NCI-H774 (cell line): Measurements from ENCODE around the gene TPP1.

Source experiments
- DNase-seq: peaks from one replicate; lab custom pipeline; 2025; lab: John Stamatoyannopoulos, UW

Gene TPP1

GRCh38 chr11:6646918-6647679 is 27.9 kb upstream of the TPP1 start:
- DNase-seq, result no peak

- DNase-seq, result no peak
Observed at GRCh38 chr11:6646576-6646917, 27.3 kb upstream of the TPP1 start.

GRCh38 chr11:6646071-6646470 is 26.8 kb upstream of the TPP1 start:
- no peak for DNase-seq

DNA sequence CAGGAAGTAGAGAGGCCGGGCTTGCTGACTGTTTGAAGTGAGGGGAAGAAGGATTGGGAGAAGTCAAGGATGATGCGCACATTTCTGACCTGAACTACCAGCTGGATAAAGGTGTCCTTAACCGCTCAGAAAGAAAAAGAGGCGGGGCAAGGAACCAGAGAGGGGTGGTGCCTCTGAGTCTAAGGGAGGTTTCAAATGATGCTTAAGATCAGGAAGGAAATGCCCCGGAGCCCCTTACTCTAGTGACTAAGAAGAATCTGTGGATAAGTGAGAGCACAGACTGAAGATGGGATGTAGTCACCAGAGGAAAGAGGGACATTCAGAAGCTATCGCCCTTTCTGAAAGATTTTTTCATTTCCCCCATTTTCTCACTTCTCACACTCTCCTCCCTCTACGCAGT is 23.7 kb upstream of the TPP1 start:
- DNase-seq, result no peak

DNA sequence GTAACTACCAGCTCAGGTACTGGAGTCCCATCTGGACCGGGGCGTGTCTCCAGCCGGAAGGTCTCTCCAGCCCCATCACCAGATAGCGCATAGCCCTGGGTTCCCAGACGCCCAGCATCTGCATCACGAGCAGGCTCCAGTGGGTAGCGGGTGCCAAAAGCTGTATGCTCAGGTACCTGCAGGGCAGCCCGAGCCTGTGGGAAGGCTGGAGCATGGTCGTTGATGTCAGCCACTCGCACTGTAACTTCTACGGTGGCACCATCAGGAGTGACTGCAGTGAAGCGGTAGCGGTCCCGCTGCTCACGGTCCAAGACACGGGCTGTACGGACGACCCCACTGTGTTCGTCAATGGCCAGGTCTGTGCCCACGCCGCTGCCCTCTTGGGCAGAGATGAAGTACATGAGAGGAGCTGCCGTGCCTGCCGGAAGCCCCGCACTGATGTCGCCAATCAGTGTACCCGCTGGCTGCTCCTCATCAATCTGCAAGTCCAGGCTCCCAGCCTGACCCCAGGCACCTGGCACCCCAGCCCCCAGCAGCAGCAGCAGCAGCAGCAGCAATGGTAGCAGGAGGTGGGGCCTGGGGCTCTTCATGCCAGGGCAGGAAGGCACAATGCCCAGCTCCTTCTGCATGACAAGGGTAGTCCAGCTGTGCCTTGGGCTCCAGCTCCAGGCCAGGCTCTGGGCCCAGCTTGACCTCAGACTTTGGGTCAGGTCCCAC is 21.9 kb upstream of the TPP1 start:
- DNase-seq, result no peak

- no peak for DNase-seq
Observed at GRCh38 chr11:6640036-6640984, 21.1 kb upstream of the TPP1 start.

- DNase-seq, result no peak
Observed at GRCh38 chr11:6638429-6638828, 19.2 kb upstream of the TPP1 start.

DNA sequence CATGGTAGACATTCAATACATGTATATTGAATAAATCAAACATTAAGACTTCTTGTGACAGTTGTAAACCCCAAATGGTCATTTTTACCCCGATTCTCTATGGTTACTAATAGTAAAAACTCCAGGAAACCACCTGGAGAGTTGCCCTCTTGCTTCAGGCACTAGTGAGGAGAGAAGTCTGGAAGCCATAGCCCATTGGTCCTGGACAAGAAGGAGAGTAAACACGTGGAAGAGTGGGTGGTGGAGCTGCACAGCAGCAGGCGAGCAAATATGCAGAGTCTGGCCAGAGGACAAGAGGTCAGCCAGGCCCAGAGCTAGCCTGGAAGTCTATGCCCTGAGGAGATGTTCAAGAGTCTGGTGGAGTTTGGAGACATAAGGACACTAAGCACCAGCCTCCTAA is 18.6 kb upstream of the TPP1 start:
- no peak for DNase-seq

- no peak for DNase-seq
Observed at GRCh38 chr11:6636480-6636879, 17.3 kb upstream of the TPP1 start.

DNA sequence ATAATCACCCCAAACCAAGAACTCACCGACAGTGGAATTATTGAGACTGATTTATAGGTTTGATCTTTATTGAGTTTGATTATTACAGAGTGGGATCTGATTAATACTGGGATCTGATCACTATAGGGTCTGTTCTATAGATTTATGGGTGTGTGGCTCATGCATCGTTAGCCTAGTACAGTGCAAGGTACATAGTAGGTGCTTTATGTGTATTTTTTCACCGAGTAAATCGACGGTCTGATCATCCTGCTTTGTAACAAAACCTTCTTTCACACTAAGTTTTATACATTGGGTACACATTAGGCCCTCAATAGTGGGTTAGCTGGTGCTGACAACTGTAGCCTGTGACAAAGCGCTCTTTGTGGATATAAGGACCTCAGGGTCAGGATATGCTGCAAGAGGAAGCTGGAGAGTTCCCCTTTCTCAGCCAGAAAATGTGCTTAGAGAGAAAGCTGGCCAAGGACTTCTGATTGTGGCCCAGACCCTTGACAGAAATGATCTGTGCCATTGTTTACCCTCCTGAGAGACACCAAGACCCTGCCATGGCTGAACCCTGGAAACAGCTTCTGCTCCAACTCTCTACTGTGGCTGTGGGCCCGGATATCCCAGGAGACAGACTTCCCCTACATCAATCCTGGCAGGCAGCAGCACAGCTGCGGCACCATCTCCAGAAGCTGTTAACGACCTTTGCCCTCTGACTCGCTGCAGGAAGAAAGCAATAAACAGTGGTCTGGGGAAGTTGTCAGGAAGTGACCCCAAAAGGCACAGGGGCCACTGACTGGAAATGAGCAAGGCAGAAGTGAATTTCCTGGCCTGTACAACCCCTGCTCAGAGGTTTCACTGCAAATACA is 16.1 kb upstream of the TPP1 start:
- no peak for DNase-seq

DNA sequence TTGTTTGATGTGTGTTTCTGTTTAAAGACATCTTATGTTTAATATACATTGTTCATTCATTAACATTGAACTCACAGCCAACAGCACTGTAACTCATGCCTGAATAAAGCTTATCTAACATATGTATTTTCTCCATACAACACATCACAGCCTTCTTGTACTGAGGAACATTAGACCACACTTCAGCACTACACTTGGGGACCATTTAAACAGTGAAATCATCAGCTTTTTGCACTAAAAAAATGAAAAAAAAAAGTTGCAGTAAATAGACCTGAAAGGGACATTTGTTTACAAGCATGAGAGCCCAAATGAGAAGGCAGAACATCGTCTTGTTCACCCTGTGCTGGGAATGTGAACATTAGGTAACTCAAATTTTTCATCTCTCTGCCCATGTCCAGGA is 15.3 kb upstream of the TPP1 start:
- no peak for DNase-seq

DNA sequence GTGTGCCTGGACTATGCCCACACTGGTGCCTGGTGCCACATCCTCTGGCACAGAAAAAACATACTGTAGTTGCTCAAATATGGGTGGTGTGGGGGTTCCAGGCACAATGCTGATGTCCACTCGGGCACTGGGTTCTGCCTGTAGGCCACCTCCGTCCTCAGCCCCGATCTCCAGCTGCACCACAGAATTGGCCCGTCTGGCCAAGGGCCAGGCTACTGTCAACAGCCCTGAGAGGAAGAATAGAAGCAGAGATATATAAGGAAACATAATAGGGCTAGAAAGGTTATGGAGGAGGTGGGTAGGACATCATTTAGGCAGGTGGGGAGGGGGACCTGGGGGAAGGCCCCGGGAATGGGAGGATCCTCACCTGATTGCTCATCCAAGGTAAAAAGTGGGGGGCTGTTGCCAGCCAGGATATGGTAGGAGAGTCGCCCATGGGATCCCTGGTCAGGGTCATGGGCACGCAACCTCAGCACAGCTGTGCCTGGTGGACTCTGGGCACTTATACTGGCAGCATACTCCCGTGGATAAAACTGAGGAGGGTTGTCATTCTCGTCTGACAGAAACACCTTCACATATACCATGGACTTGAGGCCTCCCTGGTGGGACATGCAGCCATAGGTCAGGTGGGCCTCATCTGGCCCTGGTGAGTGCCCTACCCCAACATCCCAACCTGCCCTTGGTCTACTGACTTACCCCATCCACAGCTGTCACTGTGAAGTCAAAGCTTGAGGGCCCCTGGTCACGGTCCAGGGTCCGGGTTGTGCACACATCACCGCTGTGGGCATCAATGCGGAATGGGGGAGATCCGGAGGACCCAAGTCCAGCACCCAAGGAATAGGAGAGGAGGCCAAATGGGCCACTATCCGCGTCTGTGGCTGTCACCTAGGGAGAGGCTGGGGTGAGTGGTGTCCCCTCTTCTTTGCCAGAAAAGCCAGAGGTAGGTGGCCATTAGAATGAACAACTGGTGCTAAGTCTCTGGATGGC is 14.5 kb upstream of the TPP1 start:
- DNase-seq, result no peak

- DNase-seq, result no peak
Observed at GRCh38 chr11:6632116-6633073, 13.2 kb upstream of the TPP1 start.

DNA sequence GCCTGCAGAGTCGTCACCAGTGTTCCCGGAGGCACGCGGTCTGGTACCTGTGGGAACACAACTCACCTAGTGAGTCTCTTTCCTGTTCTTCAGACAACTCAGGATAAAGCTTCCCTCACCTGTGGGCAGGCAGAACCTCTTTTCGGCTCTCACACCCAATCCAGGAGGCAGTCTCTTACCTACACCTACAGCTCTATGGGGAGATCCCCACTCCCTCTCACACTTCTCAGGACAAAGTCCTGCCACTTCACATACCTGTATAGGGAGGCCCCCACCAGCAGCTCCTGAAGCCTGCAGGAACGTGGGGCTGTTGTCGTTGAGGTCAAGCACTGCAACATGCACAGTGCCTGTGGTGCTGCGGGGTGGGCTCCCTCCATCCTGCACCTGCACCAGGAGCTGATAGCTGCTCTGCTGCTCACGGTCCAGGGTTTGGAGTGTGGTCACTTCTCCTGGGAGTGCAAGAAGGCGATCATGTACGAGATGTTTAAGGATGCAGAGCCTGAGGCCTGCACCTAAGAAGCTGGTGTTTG is 12.2 kb upstream of the TPP1 start:
- no peak for DNase-seq

GRCh38 chr11:6630632-6631291 is 11.5 kb upstream of the TPP1 start:
- DNase-seq, result no peak

DNA sequence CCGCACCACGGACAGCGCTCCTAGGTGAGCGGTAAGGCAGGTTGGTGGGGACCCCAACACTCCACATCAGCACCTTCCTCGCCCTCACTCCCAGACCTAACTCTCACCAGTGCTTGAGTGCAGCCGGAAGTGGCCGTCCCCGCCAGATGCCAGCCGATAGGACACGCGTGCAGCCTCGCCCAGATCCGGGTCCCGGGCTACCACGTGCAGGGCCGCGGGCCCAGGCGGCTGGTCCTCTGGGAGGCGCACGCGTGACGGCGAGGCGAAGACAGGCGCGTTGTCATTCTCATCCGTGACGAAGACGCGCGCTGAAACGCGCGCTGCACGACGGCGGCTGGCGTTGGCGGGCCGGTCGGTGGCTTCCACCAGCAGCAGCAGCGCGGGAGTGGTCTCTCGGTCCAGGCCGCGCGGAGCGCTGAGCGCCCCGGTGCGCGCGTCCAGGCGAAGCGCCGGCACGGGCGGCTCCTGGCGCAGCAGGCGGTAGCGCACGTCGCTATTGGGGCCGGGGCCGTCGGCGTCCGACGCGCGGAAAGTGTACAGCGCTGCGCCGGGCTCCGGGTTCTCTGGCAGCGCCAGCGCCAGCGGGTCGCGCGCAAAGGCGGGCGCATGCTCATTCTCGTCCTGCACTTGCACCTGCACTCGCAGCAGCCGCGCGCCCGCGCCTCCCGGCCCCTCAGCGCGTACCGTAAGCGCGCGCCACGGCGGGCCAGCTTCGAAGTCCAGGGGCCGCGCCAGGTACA is 10.8 kb upstream of the TPP1 start:
- peak; percentile 36 for DNase-seq

DNA sequence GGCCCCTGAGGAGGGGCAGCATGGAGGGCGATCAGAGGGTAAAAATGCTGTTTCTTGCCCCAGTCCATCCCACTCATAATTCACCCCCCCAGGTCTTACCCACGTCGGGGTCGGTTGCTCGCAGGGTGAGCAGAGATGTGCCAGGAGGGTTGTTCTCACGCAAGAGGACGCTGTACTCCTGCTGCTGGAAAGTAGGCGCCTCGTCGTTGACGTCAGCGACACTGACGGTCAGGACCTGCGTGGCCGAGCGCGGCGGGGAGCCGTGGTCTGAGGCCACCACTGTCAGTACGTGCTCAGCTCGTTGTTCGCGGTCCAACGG is 10.3 kb upstream of the TPP1 start:
- no peak for DNase-seq

- DNase-seq, result no peak
Observed at GRCh38 chr11:6628526-6628925, 9.3 kb upstream of the TPP1 start.
